GM12875 (cell line): ENCODE data around the gene HABP2.

ENCODE experiments used
- H3K4me3 ChIP-seq: one replicate; pipeline ENCODE4 v1.5.1; 2011; ENCODE audit warnings: low read depth, low read length, control low read depth
- TF ChIP-seq, protein P1 (sequence below): IDR thresholded peaks from 2 replicates; pipeline ENCODE4 v1.5.1; 2011; ENCODE audit warnings: low read depth, mild to moderate bottlenecking, control low read depth, inconsistent platforms, low read length, moderate library complexity, borderline replicate concordance; ENCODE audit not compliant: insufficient read depth

Gene HABP2

GRCh38 chr10:113590581-113590980 is 37.7 kb downstream of the HABP2 start:
- TF ChIP-seq, protein P1, sequence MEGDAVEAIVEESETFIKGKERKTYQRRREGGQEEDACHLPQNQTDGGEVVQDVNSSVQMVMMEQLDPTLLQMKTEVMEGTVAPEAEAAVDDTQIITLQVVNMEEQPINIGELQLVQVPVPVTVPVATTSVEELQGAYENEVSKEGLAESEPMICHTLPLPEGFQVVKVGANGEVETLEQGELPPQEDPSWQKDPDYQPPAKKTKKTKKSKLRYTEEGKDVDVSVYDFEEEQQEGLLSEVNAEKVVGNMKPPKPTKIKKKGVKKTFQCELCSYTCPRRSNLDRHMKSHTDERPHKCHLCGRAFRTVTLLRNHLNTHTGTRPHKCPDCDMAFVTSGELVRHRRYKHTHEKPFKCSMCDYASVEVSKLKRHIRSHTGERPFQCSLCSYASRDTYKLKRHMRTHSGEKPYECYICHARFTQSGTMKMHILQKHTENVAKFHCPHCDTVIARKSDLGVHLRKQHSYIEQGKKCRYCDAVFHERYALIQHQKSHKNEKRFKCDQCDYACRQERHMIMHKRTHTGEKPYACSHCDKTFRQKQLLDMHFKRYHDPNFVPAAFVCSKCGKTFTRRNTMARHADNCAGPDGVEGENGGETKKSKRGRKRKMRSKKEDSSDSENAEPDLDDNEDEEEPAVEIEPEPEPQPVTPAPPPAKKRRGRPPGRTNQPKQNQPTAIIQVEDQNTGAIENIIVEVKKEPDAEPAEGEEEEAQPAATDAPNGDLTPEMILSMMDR = no peak
- H3K4me3 ChIP-seq = no peak overlapping the region

DNA sequence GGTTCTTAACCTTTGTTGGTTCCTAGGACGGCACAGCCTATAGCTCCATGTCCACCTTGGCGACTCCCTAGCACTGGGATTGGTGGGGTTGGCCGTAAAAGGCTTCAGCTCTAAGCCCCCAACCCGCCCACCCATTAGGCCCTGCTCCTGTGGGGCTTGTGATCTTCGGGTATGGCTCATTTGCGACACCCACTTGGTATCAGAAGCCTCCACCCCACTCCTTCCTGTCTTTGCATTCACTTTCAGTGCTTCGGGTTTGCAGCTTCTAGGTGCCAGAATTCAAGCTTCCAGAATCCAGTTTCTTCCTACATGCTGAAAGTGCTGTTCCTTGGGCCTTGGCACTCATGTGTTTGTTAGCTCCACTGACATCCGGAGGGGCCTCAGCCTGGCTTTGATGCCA is 39.5 kb downstream of the HABP2 start:
- TF ChIP-seq, protein P1 = no peak
- H3K4me3 ChIP-seq = no peak overlapping the region

- TF ChIP-seq, protein P1 = no peak
Measured at GRCh38 chr10:113594652-113595051, 41.8 kb downstream of the HABP2 start.

GRCh38 chr10:113600569-113600968 is 47.7 kb downstream of the HABP2 start:
- TF ChIP-seq, protein P1 = no peak
- no peak overlapping the region for H3K4me3 ChIP-seq

More at GRCh38 chr10:113594652-113595051, 41.8 kb downstream of the HABP2 start:
- no peak overlapping the region for H3K4me3 ChIP-seq

- no peak overlapping the region for H3K4me3 ChIP-seq
- TF ChIP-seq, protein P1 = no peak
Measured at GRCh38 chr10:113603057-113603777, 50.4 kb downstream of the HABP2 start.

DNA sequence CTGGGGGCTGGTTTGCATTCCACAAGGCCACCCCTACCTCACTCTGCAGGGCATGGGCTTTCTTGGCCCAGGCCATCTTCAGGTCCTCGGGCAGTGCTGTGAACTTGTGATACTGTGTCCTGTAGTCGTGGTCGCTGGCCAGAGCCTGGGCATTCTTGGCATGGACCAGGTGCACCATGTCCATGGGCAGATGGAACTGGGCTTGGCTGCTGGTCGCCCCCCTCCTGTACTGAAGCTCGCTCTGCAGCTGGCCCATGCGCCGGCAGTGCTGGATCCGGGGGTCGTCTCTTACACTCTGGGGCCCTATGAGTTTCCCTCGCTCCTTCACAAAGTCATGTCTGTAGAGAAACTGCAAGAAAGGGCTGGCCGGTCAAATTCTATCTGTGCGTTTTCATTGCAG is 51.7 kb downstream of the HABP2 start:
- no peak overlapping the region for H3K4me3 ChIP-seq
- TF ChIP-seq, protein P1 = no peak

GRCh38 chr10:113605268-113605978 is 52.6 kb downstream of the HABP2 start:
- TF ChIP-seq, protein P1 = no peak
- H3K4me3 ChIP-seq = no peak overlapping the region
